Stomach (tissue), 9 donors: ENCODE results near the gene MYBPC3. TPM values are rescaled to one million over a fixed set of nuclear protein-coding genes. Genes with fewer than 3 reads are reported as not detected.

Source experiments
- DNase-seq, 2 donors: peaks; one replicate each; pipeline versions ENCODE4 v3.0.0 to v3.0.0-alpha.2; 2013 to 2019
- H3K27ac ChIP-seq, 5 donors: fragments of 200-600 bp in 4 of 5; sonication (generic) in 4 of 5; one replicate each; pipeline ENCODE4 v1.5.1; 2013 to 2019; ENCODE audit warnings: mild to moderate bottlenecking in 1 of 5, moderate library complexity in 1 of 5
- H3K27me3 ChIP-seq, 3 donors: fragments of 200-600 bp; sonication (generic); one replicate each; pipeline ENCODE4 v1.5.1; 2017 to 2019; ENCODE audit warnings: mixed run types in 1 of 3
- H3K36me3 ChIP-seq, 4 donors: fragments of 200-600 bp; sonication (generic); 1 replicate in 3 of 4; 2 replicates in 1 of 4; pipeline ENCODE4 v1.5.1; 2016 to 2019
- H3K4me1 ChIP-seq, 4 donors: fragments of 200-600 bp; sonication (generic); one replicate each; pipeline ENCODE4 v1.5.1; 2016 to 2019
- H3K4me3 ChIP-seq, 4 donors: fragments of 200-600 bp; sonication (generic) in 3 of 4; one replicate each; pipeline ENCODE4 v1.5.1; 2016 to 2019; ENCODE audit warnings: mild to moderate bottlenecking in 1 of 4
- H3K9me3 ChIP-seq, 4 donors: fragments of 200-600 bp; sonication (generic); one replicate each; pipeline ENCODE4 v1.5.1; 2016 to 2019
- CTCF ChIP-seq, 7 experiments: fragments of 450-650 bp in 4 of 7; fragments of 200-600 bp in 3 of 7; sonication (generic) in 3 of 7; IDR thresholded peaks; one replicate each; pipeline ENCODE4 v1.5.1; 2016 to 2019; ENCODE audit warnings: antibody characterized with exemption in 7 of 7, control low read depth in 2 of 7, mild to moderate bottlenecking in 1 of 7
- EP300 ChIP-seq: sonication (generic); formaldehyde crosslinking; IDR thresholded peaks from one replicate; pipeline ENCODE4 v1.6.1; 2017; ENCODE audit warnings: antibody characterized with exemption
- POLR2A ChIP-seq, 4 donors: fragments of 450-650 bp; IDR thresholded peaks; one replicate each; pipeline ENCODE4 v1.6.1; 2016; ENCODE audit warnings: antibody characterized with exemption in 4 of 4, control low read depth in 2 of 4, mild to moderate bottlenecking in 1 of 4, moderate library complexity in 1 of 4
- POLR2AphosphoS5 ChIP-seq, 3 donors: sonication (generic); formaldehyde crosslinking; IDR thresholded peaks; one replicate each; pipeline ENCODE4 v1.6.1; 2016; ENCODE audit warnings: antibody characterized with exemption in 3 of 3
- WGBS, 5 donors: extraction: QIAGEN DNeasy Blood & Tissue Kit in 3 of 5; methylation state at CpG; one replicate each; pipeline versions ENCODE4 v1.1.5 to v1.1.7; 2013 to 2018; 5-methylcytosine and 5-hydroxymethylcytosine counted together
- intact Hi-C: fragments of 100-400 bp; cut with DNase I; formaldehyde crosslinking; loops from one replicate; pipeline ENCODE4 v1.15.1; 2023; ENCODE audit warnings: low total_unique reads
- polyA plus RNA-seq, 3 donors: library from polyadenylated mRNA; stranded (reverse); fragments of 200-250 nt; gene quantifications; one replicate each; pipeline ENCODE4 v1.2.3, GENCODE V29; 2013
- total RNA-seq, 5 donors: library from RNA; depleted of rRNA; stranded (reverse); fragments of >200 nt; gene quantifications; one replicate each; pipeline versions ENCODE4 v1.1.0 to v1.2.3, GENCODE V29; 2014 to 2016
- donor health status: healthy with polysubstance abuse.
- donor health status: Bipolar disorder and iron deficiency.
- donor health status: healthy.

The MYBPC3 gene
- total and polyA plus RNA-seq, 8 donors, result 0.72 to 15.6 (median 1.5) TPM; not detected in 2

DNA sequence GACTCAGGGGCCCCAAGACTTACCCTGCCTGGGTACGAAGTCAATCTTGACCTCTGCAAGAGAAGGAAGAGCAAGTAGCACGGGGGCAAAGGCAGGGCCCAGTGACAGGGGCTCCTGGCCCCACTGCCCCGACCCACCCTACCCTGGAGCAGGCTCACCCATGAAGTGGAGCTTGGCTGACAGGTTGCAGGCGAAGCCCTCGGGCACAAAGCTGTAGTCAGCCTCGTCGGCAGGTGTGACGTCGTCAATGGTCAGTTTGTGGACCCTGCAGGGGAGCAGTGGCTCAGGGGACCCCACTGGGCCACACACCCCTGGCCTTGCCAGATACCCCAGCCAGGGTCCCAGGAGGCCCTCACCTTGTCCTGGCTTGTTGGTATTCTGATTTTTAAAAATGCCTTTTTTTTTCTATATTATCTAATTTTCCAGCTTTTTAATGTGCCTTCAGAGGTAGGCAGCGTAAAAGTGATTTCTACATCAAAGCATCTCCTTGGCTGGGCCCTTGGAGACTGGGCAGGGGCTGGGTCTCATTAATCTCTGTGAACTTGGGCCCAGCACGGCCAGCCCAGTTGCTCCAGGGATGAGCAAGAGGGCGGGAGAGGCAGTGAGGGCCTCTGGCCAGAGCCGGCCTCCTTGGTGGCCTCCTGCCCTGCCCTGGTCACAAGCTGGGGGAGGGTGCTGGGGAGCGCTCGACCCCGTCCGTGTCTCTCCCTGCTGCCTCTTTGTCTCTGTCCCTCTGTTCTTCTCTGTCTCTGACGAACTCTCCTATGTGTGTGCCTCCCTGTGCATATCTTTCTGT lies 11.3 kb downstream of the MYBPC3 start:
- no peak for DNase-seq
- H3K4me1 ChIP-seq, result no peaks in the 10 kb centered on the region

GRCh38 chr11:47340010-47340409 lies 12.5 kb downstream of the MYBPC3 start:
- no peak overlapping the region for H3K4me3 ChIP-seq
- no peaks in the 10 kb centered on the region for H3K9me3 ChIP-seq
- no peaks in the 10 kb centered on the region for H3K27me3 ChIP-seq
- H3K4me1 ChIP-seq, result no peaks in the 10 kb centered on the region
- TF ChIP-seq POLR2A (IDR thresholded peaks at IDR 0.05) (no peak), EP300 (no peak), CTCF (IDR thresholded peaks at IDR 0.05) (no peak), POLR2AphosphoS5 (IDR thresholded peaks at IDR 0.05) (no peak)
- intact Hi-C loops, result no loop called here
- WGBS, 5 donors, result 72 to 86% (median 77%) methylated on average over 9 of the region's 9 CpGs
- no peaks in the 10 kb centered on the region for H3K36me3 ChIP-seq
- no peak overlapping the region for H3K27ac ChIP-seq
- DNase-seq, result no peak

More for the DNA sequence above, 11.3 kb downstream of the MYBPC3 start:
- WGBS, 5 donors, result 62 to 75% (median 66%) methylated on average over 16 to 18 of the region's 18 CpGs
- intact Hi-C loops, result no loop called here
- Histone ChIP-seq H3K36me3 (no peaks in the 10 kb centered on the region), H3K9me3 (no peaks in the 10 kb centered on the region), H3K27ac (no peak overlapping the region), H3K4me3 (no peak overlapping the region), H3K27me3 (no peaks in the 10 kb centered on the region)
- TF ChIP-seq EP300, result no peak
- TF ChIP-seq CTCF (IDR thresholded peaks at IDR 0.05), result no peak
- TF ChIP-seq POLR2AphosphoS5 (IDR thresholded peaks at IDR 0.05), result no peak
- no peak for TF ChIP-seq POLR2A (IDR thresholded peaks at IDR 0.05)

DNA sequence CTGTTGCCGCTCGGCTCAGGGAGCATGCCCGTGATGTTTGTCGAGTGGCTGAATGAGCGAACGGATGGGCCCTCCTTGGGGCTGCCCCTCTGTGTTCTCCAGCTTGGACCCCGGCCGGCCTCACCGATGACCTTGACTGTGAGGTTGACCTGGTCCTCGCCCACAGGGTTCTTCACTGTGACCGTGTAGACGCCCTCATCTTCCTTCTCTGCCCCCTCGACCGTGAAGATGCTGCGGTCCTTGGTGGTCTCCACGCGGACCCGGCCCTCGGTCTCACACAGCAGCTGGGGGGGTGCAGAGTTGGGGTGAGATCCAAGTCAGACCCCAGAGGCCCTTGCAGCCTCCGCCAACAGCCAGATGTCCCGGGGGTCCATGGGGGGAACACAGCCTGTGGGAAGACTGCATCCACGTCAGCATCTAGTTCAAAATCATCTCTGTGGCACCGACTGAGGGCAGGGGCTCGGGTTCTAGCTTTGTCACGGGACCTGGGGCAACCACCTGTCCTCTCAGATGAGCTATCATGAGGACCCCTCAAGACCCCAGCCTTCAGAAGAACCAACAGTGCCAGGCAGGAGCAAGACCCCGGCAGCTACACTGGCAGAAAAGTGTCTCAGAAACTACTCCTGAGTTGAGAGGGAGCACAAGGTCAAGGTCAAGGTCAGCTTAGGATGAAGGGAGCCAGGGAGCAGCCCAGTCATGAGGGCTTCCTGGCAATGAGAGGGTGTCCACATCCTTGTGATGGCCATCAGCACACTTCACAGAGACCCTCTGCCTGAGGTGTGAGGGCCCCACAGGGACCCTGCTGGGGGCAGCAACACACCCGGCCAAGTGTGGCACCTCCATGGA lies 13.9 kb downstream of the MYBPC3 start:
- no peak for TF ChIP-seq CTCF (IDR thresholded peaks at IDR 0.05)
- TF ChIP-seq EP300, result no peak
- no peak for TF ChIP-seq POLR2AphosphoS5 (IDR thresholded peaks at IDR 0.05)
- no peak for TF ChIP-seq POLR2A (IDR thresholded peaks at IDR 0.05)
- intact Hi-C loops, result no loop called here

DNA sequence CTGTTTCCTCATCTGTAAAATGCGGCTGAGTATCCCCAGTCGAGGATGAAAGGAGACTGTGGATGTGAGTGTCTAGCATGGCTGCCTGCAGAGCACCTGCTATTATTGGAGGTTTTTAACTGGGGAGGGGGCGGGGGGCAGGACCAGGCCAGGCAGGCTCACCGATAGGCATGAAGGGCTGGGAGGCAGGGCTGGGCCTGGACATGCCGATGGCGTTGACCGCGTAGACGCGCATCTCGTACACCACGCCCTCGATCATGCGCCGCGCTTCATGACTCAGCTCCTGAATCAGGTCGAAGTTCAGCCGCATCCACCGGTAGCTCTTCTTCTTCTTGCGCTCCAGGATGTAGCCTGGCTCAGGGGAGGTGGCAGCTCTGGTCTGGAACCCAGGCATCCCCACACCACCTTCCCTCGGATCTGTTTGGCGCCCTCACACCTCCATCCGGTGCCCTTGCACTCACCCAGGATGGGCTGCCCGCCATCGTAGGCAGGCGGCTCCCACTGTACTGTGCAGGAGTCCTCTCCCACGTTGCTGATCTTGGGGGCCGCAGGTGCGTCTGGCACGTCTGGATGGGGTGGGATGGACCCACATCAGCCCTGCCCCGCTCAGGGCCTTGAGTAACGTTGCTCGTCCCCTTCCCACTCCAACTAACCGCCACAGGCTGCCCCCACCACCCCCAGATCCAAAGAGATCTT lies 15.1 kb downstream of the MYBPC3 start:
- Histone ChIP-seq H3K36me3 (no peaks in the 10 kb centered on the region), H3K9me3 (no peaks in the 10 kb centered on the region), H3K27ac (no peak overlapping the region), H3K4me3 (no peak overlapping the region), H3K4me1 (peaks cover 0 to 7% (median 2%) of the 10 kb centered on the region in 4 donors), H3K27me3 (no peaks in the 10 kb centered on the region)
- intact Hi-C loops, result no loop called here
- TF ChIP-seq CTCF (IDR thresholded peaks at IDR 0.05), result no peak
- TF ChIP-seq POLR2AphosphoS5 (IDR thresholded peaks at IDR 0.05), result no peak
- TF ChIP-seq EP300, result no peak
- TF ChIP-seq POLR2A (IDR thresholded peaks at IDR 0.05), result no peak
- DNase-seq, result no peak
- 88 to 93% (median 89%) methylated on average over 34 of the region's 34 CpGs for WGBS, 5 donors

More for the DNA sequence above, 13.9 kb downstream of the MYBPC3 start:
- 88 to 92% (median 91%) methylated on average over 19 to 27 of the region's 27 CpGs for whole genome bisulfite sequencing, 5 donors
- Histone ChIP-seq H3K27ac (no peak overlapping the region), H3K4me1 (no peaks in the 10 kb centered on the region), H3K9me3 (no peaks in the 10 kb centered on the region), H3K36me3 (no peaks in the 10 kb centered on the region), H3K27me3 (no peaks in the 10 kb centered on the region), H3K4me3 (no peak overlapping the region)
- no peak for DNase-seq
